Liver (tissue), 9 donors: Measurements from ENCODE around the gene ARHGEF7. TPM values are rescaled to one million over a fixed set of nuclear protein-coding genes. Genes with fewer than 3 reads are reported as not detected.

Experiments
- DNase-seq: peaks from one replicate; pipeline ENCODE4 v3.0.0-alpha.2; 2017; ENCODE audit warnings: low spot score
- H3K27ac ChIP-seq, 2 donors: one replicate each; pipeline ENCODE4 v1.7.0; 2013; ENCODE audit warnings: inconsistent platforms in 2 of 2, low read length in 2 of 2, control low read depth in 1 of 2, low read depth in 1 of 2, mild to moderate bottlenecking in 1 of 2
- H3K27me3 ChIP-seq, 4 donors: one replicate each; pipeline versions ENCODE4 v1.6.1 to v1.7.0; 2013; ENCODE audit warnings: low read length in 3 of 4, inconsistent platforms in 1 of 4, mild to moderate bottlenecking in 1 of 4, moderate library complexity in 1 of 4; ENCODE audit not compliant: control insufficient read depth in 4 of 4, insufficient read depth in 4 of 4
- H3K36me3 ChIP-seq, 4 donors: one replicate each; pipeline versions ENCODE4 v1.6.1 to v1.7.0; 2013; ENCODE audit warnings: low read length in 3 of 4, mild to moderate bottlenecking in 3 of 4, low read depth in 1 of 4, moderate library complexity in 1 of 4; ENCODE audit not compliant: control insufficient read depth in 4 of 4, insufficient read depth in 3 of 4
- H3K4me1 ChIP-seq, 4 donors: one replicate each; pipeline versions ENCODE4 v1.6.1 to v1.7.0; 2013; ENCODE audit warnings: low read length in 3 of 4, mild to moderate bottlenecking in 3 of 4, moderate library complexity in 1 of 4; ENCODE audit not compliant: control insufficient read depth in 4 of 4, insufficient read depth in 4 of 4
- H3K4me3 ChIP-seq, 3 donors: one replicate each; pipeline versions ENCODE4 v1.6.1 to v1.7.0; 2013; ENCODE audit warnings: low read length in 3 of 3, control low read depth in 1 of 3, low read depth in 1 of 3, mild to moderate bottlenecking in 1 of 3
- H3K9ac ChIP-seq, 2 donors: one replicate each; pipeline ENCODE4 v1.7.0; 2013; ENCODE audit warnings: low read length in 2 of 2, mild to moderate bottlenecking in 2 of 2, moderate library complexity in 2 of 2, control low read depth in 1 of 2, low read depth in 1 of 2
- H3K9me3 ChIP-seq, 4 donors: one replicate each; pipeline versions ENCODE4 v1.6.1 to v1.7.0; 2013; ENCODE audit warnings: low read length in 3 of 4; ENCODE audit not compliant: control insufficient read depth in 4 of 4
- EGR1 ChIP-seq, 2 donors: IDR thresholded peaks; 2 replicates each; pipeline ENCODE4 v1.6.1; 2016 to 2018; ENCODE audit warnings: antibody characterized with exemption in 2 of 2, low read depth in 2 of 2
- FOXA2 ChIP-seq: IDR thresholded peaks from 2 replicates; pipeline ENCODE4 v1.6.1; 2016; ENCODE audit warnings: antibody characterized with exemption
- GABPA ChIP-seq, 2 donors: IDR thresholded peaks in 1 of 2; conservative IDR thresholded peaks in 1 of 2; 2 replicates each; pipeline ENCODE4 v1.6.1; 2016; ENCODE audit warnings: antibody characterized with exemption in 2 of 2, mild to moderate bottlenecking in 1 of 2, moderate library complexity in 1 of 2
- HNF4A ChIP-seq, 2 donors: conservative IDR thresholded peaks; 2 replicates each; pipeline ENCODE4 v1.6.1; 2016; ENCODE audit warnings: antibody characterized with exemption in 2 of 2, mild to moderate bottlenecking in 2 of 2
- HNF4G ChIP-seq: IDR thresholded peaks from 2 replicates; pipeline ENCODE4 v1.6.1; 2016; ENCODE audit warnings: antibody characterized with exemption
- NR2F2 ChIP-seq: IDR thresholded peaks from 2 replicates; pipeline ENCODE4 v1.6.1; 2016; ENCODE audit warnings: antibody characterized with exemption
- REST ChIP-seq: IDR thresholded peaks from 2 replicates; pipeline ENCODE4 v1.6.1; 2016; ENCODE audit warnings: antibody characterized with exemption, mild to moderate bottlenecking
- RXRA ChIP-seq, 2 donors: IDR thresholded peaks; 2 replicates each; pipeline ENCODE4 v1.6.1; 2017 to 2018; ENCODE audit warnings: antibody characterized with exemption in 2 of 2, mild to moderate bottlenecking in 1 of 2
- YY1 ChIP-seq: IDR thresholded peaks from 2 replicates; pipeline ENCODE4 v1.6.1; 2016; ENCODE audit warnings: antibody characterized with exemption, mild to moderate bottlenecking
- WGBS: extraction: QIAGEN DNeasy Blood & Tissue Kit; methylation state at CpG from one replicate; pipeline ENCODE4 v1.1.7; 2013; 5-methylcytosine and 5-hydroxymethylcytosine counted together
- polyA plus RNA-seq, 2 donors: library from polyadenylated mRNA; stranded (reverse) in 1 of 2; unstranded in 1 of 2; fragments of 200-250 nt in 1 of 2; fragments of >200 nt in 1 of 2; fragmentation: Nextera tagmentation in 1 of 2; extraction: Ambion mirVana in 1 of 2; gene quantifications; one replicate each; pipeline versions ENCODE4 v1.2.1 to v1.2.3, GENCODE V29; 2013 to 2015
- total RNA-seq, 2 donors: library from RNA; depleted of rRNA; stranded (reverse); fragments of >200 nt; gene quantifications; one replicate each; pipeline ENCODE4 v1.2.3, GENCODE V29; 2014
- TF ChIP-seq, protein P1 (sequence below): IDR thresholded peaks from 2 replicates; pipeline ENCODE4 v1.6.1; 2016; ENCODE audit warnings: antibody characterized with exemption
- TF ChIP-seq, protein P2 (sequence below): fragments of 150-350 bp; IDR thresholded peaks from 2 replicates; pipeline ENCODE4 v1.5.1; 2017; ENCODE audit warnings: improper control_type of control experiment, low read depth, low read length; ENCODE audit not compliant: missing input control
- TF ChIP-seq, protein P3 (sequence below): IDR thresholded peaks from 2 replicates; pipeline ENCODE4 v1.6.1; 2016; ENCODE audit warnings: antibody characterized with exemption
- donor health status: healthy.
- donor health status: healthy.
- donor health status: healthy.
- donor health status: healthy.
- donor health status: healthy.

Gene ARHGEF7
- total and polyA plus RNA-seq, 4 donors, result 10.3 to 37.5 (median 20.1) TPM

GRCh38 chr13:111171629-111172028 is 56.5 kb downstream of the ARHGEF7 start:
- H3K27me3 ChIP-seq, result no peaks in the 10 kb centered on the region
- no peaks in the 10 kb centered on the region for H3K9me3 ChIP-seq
- DNase-seq, result no peak
- WGBS, result 91% methylated on average over 2 of the region's 2 CpGs
- TF ChIP-seq REST, result no peak
- no peak overlapping the region for H3K4me3 ChIP-seq
- H3K4me1 ChIP-seq, result peaks cover 0 to 3% (median 0%) of the 10 kb centered on the region in 4 donors
- no peak overlapping the region for H3K27ac ChIP-seq
- H3K9ac ChIP-seq, result no peak overlapping the region
- peaks cover 0 to 6% (median under 1%) of the 10 kb centered on the region in 4 donors for H3K36me3 ChIP-seq

- Histone ChIP-seq H3K27me3 (no peaks in the 10 kb centered on the region), H3K36me3 (peaks cover 0 to 6% (median 2%) of the 10 kb centered on the region in 4 donors), H3K27ac (no peak overlapping the region), H3K9ac (no peak overlapping the region), H3K4me3 (no peak overlapping the region), H3K9me3 (no peaks in the 10 kb centered on the region), H3K4me1 (peaks cover 0 to 5% (median 0%) of the 10 kb centered on the region in 4 donors)
- WGBS, result 87% methylated on average over 15 of the region's 15 CpGs
- TF ChIP-seq, protein P1, sequence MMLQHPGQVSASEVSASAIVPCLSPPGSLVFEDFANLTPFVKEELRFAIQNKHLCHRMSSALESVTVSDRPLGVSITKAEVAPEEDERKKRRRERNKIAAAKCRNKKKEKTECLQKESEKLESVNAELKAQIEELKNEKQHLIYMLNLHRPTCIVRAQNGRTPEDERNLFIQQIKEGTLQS, result no peak
- TF ChIP-seq RXRA (IDR thresholded peaks at IDR 0.05), result no peak
- TF ChIP-seq FOXA2, result no peak
- TF ChIP-seq EGR1 (IDR thresholded peaks at IDR 0.05; ENCODE audit: low read depth in 2 of 2), result no peak
- TF ChIP-seq NR2F2, result no peak
- TF ChIP-seq, protein P2, sequence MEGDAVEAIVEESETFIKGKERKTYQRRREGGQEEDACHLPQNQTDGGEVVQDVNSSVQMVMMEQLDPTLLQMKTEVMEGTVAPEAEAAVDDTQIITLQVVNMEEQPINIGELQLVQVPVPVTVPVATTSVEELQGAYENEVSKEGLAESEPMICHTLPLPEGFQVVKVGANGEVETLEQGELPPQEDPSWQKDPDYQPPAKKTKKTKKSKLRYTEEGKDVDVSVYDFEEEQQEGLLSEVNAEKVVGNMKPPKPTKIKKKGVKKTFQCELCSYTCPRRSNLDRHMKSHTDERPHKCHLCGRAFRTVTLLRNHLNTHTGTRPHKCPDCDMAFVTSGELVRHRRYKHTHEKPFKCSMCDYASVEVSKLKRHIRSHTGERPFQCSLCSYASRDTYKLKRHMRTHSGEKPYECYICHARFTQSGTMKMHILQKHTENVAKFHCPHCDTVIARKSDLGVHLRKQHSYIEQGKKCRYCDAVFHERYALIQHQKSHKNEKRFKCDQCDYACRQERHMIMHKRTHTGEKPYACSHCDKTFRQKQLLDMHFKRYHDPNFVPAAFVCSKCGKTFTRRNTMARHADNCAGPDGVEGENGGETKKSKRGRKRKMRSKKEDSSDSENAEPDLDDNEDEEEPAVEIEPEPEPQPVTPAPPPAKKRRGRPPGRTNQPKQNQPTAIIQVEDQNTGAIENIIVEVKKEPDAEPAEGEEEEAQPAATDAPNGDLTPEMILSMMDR, result no peak
- TF ChIP-seq, protein P3, sequence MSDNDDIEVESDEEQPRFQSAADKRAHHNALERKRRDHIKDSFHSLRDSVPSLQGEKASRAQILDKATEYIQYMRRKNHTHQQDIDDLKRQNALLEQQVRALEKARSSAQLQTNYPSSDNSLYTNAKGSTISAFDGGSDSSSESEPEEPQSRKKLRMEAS, result no peak
- TF ChIP-seq HNF4G, result no peak
- TF ChIP-seq YY1, result no peak
- no peak for TF ChIP-seq HNF4A (conservative IDR thresholded peaks at IDR 0.05)
- TF ChIP-seq GABPA (IDR thresholded peaks at IDR 0.05 in 1 of 2, conservative IDR thresholded peaks at IDR 0.05 in 1 of 2), result no peak
- no peak for DNase-seq
These were observed 59.4 kb downstream of the ARHGEF7 start for GRCh38 chr13:111174377-111175114.
